Measurements from ENCODE around the gene CPSF4L. TPM values are rescaled to one million over a fixed set of nuclear protein-coding genes. Genes with fewer than 3 reads are reported as not detected.

The CPSF4L gene
- polyA plus RNA-seq, 1 of the 3 experiments (the other 2 are of a cell fraction), result 0.10 TPM

- TF ChIP-seq REST (IDR thresholded peaks at IDR 0.05; ENCODE audit: low read depth, low read length) (no peak), USF2 (IDR thresholded peaks at IDR 0.05; ENCODE audit: borderline replicate concordance, low read depth, low read length) (no peak), FOXM1 (IDR thresholded peaks at IDR 0.05; ENCODE audit: low read depth) (no peak), EP300 (IDR thresholded peaks at IDR 0.05; ENCODE audit: borderline replicate concordance in 1 of 2, low read depth in 1 of 2, low read length in 1 of 2) (no peak), RAD21 (IDR thresholded peaks at IDR 0.05; ENCODE audit: low read length) (no peak), MEF2A (IDR thresholded peaks at IDR 0.05; ENCODE audit: borderline replicate concordance, low read depth) (no peak), RFX5 (IDR thresholded peaks at IDR 0.05; ENCODE audit: low read length) (no peak), POLR2AphosphoS5 (IDR thresholded peaks at IDR 0.05; ENCODE audit: low read depth, low read length) (no peak), ELF1 (IDR thresholded peaks at IDR 0.05) (no peak), FOXJ3 (CRISPR knock-in tag; IDR thresholded peaks at IDR 0.05) (no peak), TEAD4 (IDR thresholded peaks at IDR 0.05; ENCODE audit: borderline replicate concordance, insufficient read depth) (no peak), EZH2phosphoT487 (IDR thresholded peaks at IDR 0.05; ENCODE audit: borderline replicate concordance, low read depth) (no peak)
Observed at GRCh38 chr17:73284354-73284753, 22.7 kb upstream of the CPSF4L start (continued).

DNA sequence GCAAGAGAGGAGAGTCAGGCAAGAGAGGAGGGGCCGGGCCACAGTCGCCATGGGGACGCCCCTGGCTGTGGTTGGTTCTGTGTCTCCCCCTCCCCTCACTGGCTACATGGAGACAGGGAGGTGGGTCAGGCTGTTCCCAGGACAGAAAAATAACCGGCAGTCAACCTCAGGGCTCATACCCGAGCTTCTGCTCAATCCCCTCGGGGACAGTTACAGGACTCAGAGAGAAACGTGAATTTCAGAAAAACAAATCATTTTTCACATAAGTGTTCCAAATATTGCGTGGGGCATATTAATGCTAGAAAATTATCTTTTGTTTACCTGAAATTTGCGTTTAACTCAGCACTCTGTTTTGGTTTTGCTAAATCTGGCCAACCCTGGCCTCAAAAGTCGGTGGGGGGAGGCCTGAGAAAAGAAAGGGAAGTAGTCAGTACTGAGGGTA lies 22.2 kb upstream of the CPSF4L start:
- peaks cover 0 to 54% of the 10 kb centered on the region in 2 experiments; a peak in 3 of 4 replicates for H3K4me1 ChIP-seq (ENCODE audit: control insufficient read depth in 1 of 2, insufficient read depth in 2 of 2, low read depth in 1 of 2, low read length in 1 of 2)
- no peaks in the 10 kb centered on the region for H3K27me3 ChIP-seq (ENCODE audit: insufficient read depth)
- CTCF ChIA-PET, result interaction anchor here (0.9 to 4.1 kb wide), 13 partner anchors 17 to 95 kb away, joined by 3 to 19 read pairs (median 4); no protein-coding TSS in a partner anchor
- no peak overlapping the region for H2AFZ ChIP-seq (ENCODE audit: low read depth)
- TF ChIP-seq CHD2 (IDR thresholded peaks at IDR 0.05; ENCODE audit: low read length, partially characterized antibody) (peak; percentile 58), SMC3 (IDR thresholded peaks at IDR 0.05; ENCODE audit: low read depth, low read length) (no peak)
- H3K4me3 ChIP-seq (ENCODE audit: low read depth in 2 of 2, low read length in 1 of 2), result no peak overlapping the region
- H3K9me2 ChIP-seq, result no peaks in the 10 kb centered on the region
- no peak overlapping the region for H3K4me2 ChIP-seq
- POLR2A ChIA-PET, result interaction anchor here (0.6 to 1.2 kb wide), 2 partner anchors 27 to 76 kb away, joined by 3 read pairs; no protein-coding TSS in a partner anchor
- peaks cover 50% of the 10 kb centered on the region for H3K79me2 ChIP-seq (ENCODE audit: insufficient read depth)
- peak overlapping the region in 1 of 2 experiments; percentile 74; a peak in 2 of 4 replicates for H3K27ac ChIP-seq (ENCODE audit: low read depth in 2 of 2, low read length in 1 of 2)
- peaks cover 50% of the 10 kb centered on the region for H4K20me1 ChIP-seq (ENCODE audit: insufficient read depth)
- peaks cover 5 to 22% of the 10 kb centered on the region in 2 experiments for H3K36me3 ChIP-seq (replicated peaks in 1 of 2; ENCODE audit: control insufficient read depth in 1 of 2, insufficient read depth in 2 of 2, low read length in 1 of 2)
- H3K9ac ChIP-seq, result no peak overlapping the region
- WGBS (ENCODE audit: low lambda C conversion rate), result 63% methylated on average over 10 of the region's 10 CpGs
- H3F3A ChIP-seq (replicated peaks; ENCODE audit: insufficient read depth), result no peaks in the 10 kb centered on the region
- H3K9me3 ChIP-seq, result no peaks in the 10 kb centered on the region
- peak; percentile 92 for DNase-seq
